HFFc6 (cell line): Measurements from ENCODE around the gene CXCR5. TPM values are rescaled to one million over a fixed set of nuclear protein-coding genes. Genes with fewer than 3 reads are reported as not detected.

ENCODE experiments used
- DNase-seq: peaks from one replicate; pipeline ENCODE4 v3.0.0-alpha.2; 2018
- H3K27ac Mint-ChIP-seq: 2 replicates; pipeline ENCODE4 v1.8.0; 2020; ENCODE audit warnings: mild to moderate bottlenecking, mixed read lengths
- H3K27me3 Mint-ChIP-seq: 2 replicates; pipeline ENCODE4 v1.8.0; 2021; ENCODE audit warnings: mild to moderate bottlenecking, moderate library complexity, mixed read lengths; ENCODE audit not compliant: insufficient read depth
- H3K36me3 Mint-ChIP-seq: 2 replicates; pipeline ENCODE4 v1.8.0; 2021; ENCODE audit warnings: low read depth, mixed read lengths
- H3K4me1 Mint-ChIP-seq: 2 replicates; pipeline ENCODE4 v1.8.0; 2020; ENCODE audit warnings: low read depth, mixed read lengths
- H3K4me3 Mint-ChIP-seq: 2 replicates; pipeline ENCODE4 v1.8.0; 2020; ENCODE audit warnings: mild to moderate bottlenecking, moderate library complexity, mixed read lengths
- H3K9me3 Mint-ChIP-seq: 2 replicates; pipeline ENCODE4 v1.8.0; 2020; ENCODE audit warnings: mild to moderate bottlenecking, mixed read lengths
- total RNA-seq, 6 experiments: library from RNA; stranded (reverse); fragmentation: NEBNext Ultra II Directional; extraction: Animal tissue kit (Norgen Biotek cat#: 25700); gene quantifications; 2 replicates in 1 of 6; 3 replicates in 5 of 6; pipeline ENCODE4 v1.2.3, GENCODE V29; 2021
- TF ChIP-seq, protein P1 (sequence below): fragments of 200-600 bp; sonication (generic); IDR thresholded peaks from 2 replicates; pipeline ENCODE4 v1.5.0; 2021; ENCODE audit warnings: antibody characterized with exemption, mild to moderate bottlenecking

Gene CXCR5
- total RNA-seq, 6 experiments from 2014 or later = 0.06 TPM; not detected in 5

DNA sequence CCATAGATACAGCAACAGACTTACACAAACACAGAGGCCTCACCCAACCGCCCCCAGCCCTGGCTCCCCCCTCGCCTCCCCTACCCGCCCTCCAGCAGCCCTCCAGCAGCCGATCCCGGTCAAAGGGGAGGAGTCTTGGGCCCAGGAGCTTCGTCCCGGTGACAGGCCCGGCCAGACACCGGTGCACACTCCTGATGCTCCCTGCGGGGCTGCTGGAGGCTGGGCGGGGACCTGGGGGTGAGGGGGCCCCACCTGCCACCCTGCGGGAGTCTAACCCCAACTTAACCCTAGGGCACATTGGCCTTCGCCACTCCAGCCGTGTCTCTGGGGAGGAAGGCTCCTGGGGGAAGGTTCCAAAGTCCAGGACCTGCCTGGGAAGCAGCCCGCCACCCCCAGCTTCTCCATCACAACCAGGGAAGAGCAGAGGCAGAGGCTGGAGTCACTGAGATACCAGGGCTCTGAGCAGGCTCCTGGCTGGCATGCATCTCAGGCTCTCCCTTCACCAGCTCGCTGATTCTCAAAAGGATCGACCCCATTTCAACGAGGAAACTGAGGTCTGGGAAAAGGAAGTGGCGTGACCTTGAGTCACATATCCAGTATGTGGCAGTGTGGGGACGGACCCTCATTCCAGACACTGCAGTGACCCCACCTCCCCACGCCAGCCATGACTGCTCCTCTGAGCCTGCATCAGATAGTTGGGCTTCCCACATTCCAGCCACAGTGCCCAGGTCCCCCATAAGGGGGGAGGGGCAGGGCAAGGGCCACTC is 27.6 kb downstream of the CXCR5 start:
- Mint-ChIP-seq H3K4me1 (peaks cover 90% of the 10 kb centered on the region), H3K36me3 (peaks cover 9% of the 10 kb centered on the region; the same call in 1 of the 2 replicates), H3K9me3 (no peaks in the 10 kb centered on the region), H3K27me3 (no peaks in the 10 kb centered on the region; the same call in none of the 2 replicates), H3K4me3 (peak overlapping the region; percentile 86), H3K27ac (peak overlapping the region; percentile 100)
- TF ChIP-seq, protein P1, sequence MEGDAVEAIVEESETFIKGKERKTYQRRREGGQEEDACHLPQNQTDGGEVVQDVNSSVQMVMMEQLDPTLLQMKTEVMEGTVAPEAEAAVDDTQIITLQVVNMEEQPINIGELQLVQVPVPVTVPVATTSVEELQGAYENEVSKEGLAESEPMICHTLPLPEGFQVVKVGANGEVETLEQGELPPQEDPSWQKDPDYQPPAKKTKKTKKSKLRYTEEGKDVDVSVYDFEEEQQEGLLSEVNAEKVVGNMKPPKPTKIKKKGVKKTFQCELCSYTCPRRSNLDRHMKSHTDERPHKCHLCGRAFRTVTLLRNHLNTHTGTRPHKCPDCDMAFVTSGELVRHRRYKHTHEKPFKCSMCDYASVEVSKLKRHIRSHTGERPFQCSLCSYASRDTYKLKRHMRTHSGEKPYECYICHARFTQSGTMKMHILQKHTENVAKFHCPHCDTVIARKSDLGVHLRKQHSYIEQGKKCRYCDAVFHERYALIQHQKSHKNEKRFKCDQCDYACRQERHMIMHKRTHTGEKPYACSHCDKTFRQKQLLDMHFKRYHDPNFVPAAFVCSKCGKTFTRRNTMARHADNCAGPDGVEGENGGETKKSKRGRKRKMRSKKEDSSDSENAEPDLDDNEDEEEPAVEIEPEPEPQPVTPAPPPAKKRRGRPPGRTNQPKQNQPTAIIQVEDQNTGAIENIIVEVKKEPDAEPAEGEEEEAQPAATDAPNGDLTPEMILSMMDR = no peak; the same call in 1 of the 2 replicates
- DNase-seq = peak; percentile 68

DNA sequence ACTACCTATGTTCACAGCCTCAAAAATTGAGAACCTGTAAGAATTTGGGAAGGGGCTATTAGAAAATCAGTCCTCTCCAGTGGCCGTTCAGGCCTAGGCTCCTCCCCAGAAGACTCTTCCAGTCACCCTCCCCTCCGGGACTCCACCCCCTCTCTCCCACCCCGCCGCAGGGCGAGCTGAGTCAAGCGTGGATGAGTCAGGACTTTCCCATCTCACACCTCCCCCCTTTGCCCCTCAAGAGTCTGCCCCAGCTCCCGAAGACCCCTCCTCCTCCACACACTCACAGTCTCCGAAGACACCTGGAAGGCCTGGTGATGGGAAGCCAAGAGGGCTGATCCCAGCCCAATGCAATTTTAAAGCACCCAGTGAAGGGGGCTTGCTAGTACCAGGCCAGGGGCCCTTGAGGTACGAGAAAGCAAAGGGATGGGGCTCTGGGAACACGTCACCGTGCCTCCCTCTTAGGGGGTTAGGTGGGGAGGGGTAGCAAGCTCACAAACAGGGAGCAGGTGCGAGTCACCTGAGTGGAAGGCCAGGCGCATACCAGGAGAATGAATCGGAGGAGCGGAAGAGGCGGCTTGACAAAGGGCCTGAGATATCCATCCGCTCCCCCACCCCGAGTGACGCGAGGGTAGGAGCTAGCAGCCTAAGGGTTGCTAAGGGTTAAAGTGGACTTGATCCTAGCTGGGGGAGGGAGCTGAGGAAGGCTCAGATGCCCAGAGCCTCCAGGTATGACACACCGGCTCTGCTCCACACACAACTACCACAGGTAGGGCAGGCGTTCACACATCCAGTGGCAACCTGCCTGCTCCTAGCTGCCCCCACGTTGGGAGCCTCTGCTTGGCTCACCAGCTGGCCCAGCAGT is 28.4 kb downstream of the CXCR5 start:
- peaks cover 90% of the 10 kb centered on the region for H3K4me1 Mint-ChIP-seq
- TF ChIP-seq, protein P1 = no peak
- peaks cover 5% of the 10 kb centered on the region; the same call in 1 of the 2 replicates for H3K36me3 Mint-ChIP-seq
- peak; percentile 91 for DNase-seq
- peak overlapping the region; percentile 100 for H3K27ac Mint-ChIP-seq
- no peaks in the 10 kb centered on the region; the same call in 1 of the 2 replicates for H3K27me3 Mint-ChIP-seq
- peak overlapping the region; percentile 79 for H3K4me3 Mint-ChIP-seq
- H3K9me3 Mint-ChIP-seq = no peaks in the 10 kb centered on the region

DNA sequence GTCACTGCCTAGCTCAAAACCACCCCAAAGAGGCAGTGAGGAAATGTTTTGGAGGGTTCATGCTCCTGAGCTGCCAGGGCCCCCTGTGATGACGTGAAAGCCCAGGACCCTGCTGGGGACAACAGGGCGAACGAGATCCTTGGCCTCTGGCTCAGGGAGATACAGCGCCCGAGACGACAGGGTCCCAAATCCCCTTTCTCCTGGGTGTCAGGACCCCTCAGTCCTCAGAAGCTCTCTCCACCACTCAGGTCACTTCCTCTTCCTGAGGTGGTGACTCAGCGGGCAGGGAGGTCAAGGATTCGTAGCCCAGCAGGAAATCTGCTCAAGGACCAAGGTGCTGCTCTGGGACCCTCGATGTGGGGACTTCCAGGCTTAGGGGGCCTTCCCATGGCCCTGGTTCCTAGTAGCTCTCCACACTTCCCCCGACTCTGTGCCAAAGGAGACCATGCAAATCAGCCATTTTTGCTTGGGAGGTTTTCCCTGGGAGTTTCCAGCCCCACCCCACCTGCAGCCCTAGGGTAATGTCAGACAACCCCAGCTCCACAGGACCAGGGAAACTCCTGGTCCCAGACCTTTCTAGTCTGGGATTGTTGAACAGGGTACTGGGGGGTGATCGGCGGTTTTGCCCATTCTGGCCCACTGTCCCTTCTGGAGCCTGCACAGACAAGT is 29.2 kb downstream of the CXCR5 start:
- TF ChIP-seq, protein P1 = no peak
- Mint-ChIP-seq H3K27me3 (peaks cover 3% of the 10 kb centered on the region; the same call in 1 of the 2 replicates), H3K4me1 (peaks cover 90% of the 10 kb centered on the region), H3K9me3 (no peaks in the 10 kb centered on the region), H3K36me3 (peaks cover 8% of the 10 kb centered on the region; the same call in 1 of the 2 replicates), H3K27ac (peak overlapping the region; percentile 100), H3K4me3 (peak overlapping the region; percentile 59)
- no peak for DNase-seq

DNA sequence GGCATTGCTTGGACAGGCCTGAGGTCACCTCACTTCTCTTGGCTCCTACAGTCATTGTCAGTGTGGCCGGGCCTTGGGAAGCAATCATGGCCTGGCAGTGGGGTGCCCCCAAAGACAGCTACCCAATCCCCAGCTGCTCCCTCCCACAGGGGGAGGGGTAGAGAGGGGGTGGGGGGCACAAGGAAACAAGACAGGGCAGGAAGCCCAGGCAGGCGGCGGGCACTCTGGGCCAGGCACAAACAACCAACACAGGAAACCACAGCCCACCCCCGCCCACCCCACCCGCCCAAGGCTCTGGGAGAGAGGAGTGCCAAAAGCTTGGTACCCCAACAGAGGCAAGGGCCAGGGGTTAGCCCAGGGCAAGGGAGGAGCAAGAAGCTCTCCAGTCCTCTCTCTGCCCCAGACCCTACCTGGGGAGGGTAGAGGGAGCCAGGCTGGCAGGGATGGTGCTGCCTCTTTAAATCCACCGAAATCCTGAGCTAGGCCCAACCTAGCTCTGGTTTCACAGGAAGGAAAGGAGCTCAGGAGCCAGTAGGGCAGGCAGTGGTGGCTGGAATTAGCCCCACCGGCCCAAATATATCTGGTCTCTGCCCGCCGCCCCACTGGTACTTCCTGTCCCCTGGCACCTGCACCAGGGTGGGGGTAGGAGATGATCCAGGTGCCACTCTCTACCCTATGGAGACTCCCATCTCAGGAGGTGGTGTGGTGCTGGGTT is 29.9 kb downstream of the CXCR5 start:
- Mint-ChIP-seq H3K9me3 (no peaks in the 10 kb centered on the region), H3K27me3 (peaks cover 3% of the 10 kb centered on the region; the same call in 1 of the 2 replicates), H3K4me3 (0 out of 2 replicates have a peak overlapping the region, but pooled peaks have one; percentile 59), H3K27ac (peak overlapping the region; percentile 100), H3K36me3 (peaks cover 8% of the 10 kb centered on the region; the same call in 1 of the 2 replicates), H3K4me1 (peaks cover 90% of the 10 kb centered on the region)
- no peak for DNase-seq
- TF ChIP-seq, protein P1 = no peak
